Sigmoid colon (tissue), 7 donors: Measurements from ENCODE around the gene PRSS1. TPM values are rescaled to one million over a fixed set of nuclear protein-coding genes. Genes with fewer than 3 reads are reported as not detected.

ENCODE experiments used
- DNase-seq: peaks from one replicate; pipeline ENCODE4 v3.0.0-alpha.2; 2019
- H3K27ac ChIP-seq, 4 donors: fragments of 200-600 bp; sonication (generic); one replicate each; pipeline ENCODE4 v1.5.1; 2016 to 2019; ENCODE audit warnings: mild to moderate bottlenecking in 1 of 4
- H3K27me3 ChIP-seq, 3 donors: fragments of 200-600 bp; sonication (generic); one replicate each; pipeline ENCODE4 v1.5.1; 2019; ENCODE audit warnings: mild to moderate bottlenecking in 1 of 3
- H3K36me3 ChIP-seq, 4 donors: fragments of 200-600 bp; sonication (generic); one replicate each; pipeline ENCODE4 v1.5.1; 2016 to 2019
- H3K4me1 ChIP-seq, 4 donors: fragments of 200-600 bp; sonication (generic); one replicate each; pipeline ENCODE4 v1.5.1; 2017 to 2019
- H3K4me3 ChIP-seq, 4 donors: fragments of 200-600 bp; sonication (generic); one replicate each; pipeline ENCODE4 v1.5.1; 2017 to 2019; ENCODE audit warnings: mild to moderate bottlenecking in 2 of 4, moderate library complexity in 1 of 4
- H3K9me3 ChIP-seq, 4 donors: fragments of 200-600 bp in 3 of 4; sonication (generic) in 3 of 4; one replicate each; pipeline versions ENCODE4 v1.5.1 to v1.6.1; 2013 to 2019
- CTCF ChIP-seq, 4 experiments: fragments of 450-650 bp in 3 of 4; fragments of 200-600 bp in 1 of 4; IDR thresholded peaks; one replicate each; pipeline ENCODE4 v1.5.1; 2016 to 2019; ENCODE audit warnings: antibody characterized with exemption in 4 of 4, mild to moderate bottlenecking in 3 of 4, moderate library complexity in 2 of 4
- EP300 ChIP-seq, 4 donors: sonication (generic); formaldehyde crosslinking; IDR thresholded peaks; one replicate each; pipeline ENCODE4 v1.6.1; 2017; ENCODE audit warnings: antibody characterized with exemption in 4 of 4
- POLR2A ChIP-seq, 2 donors: fragments of 450-650 bp; IDR thresholded peaks; one replicate each; pipeline ENCODE4 v1.6.1; 2016; ENCODE audit warnings: antibody characterized with exemption in 2 of 2, mild to moderate bottlenecking in 2 of 2, moderate library complexity in 2 of 2
- POLR2AphosphoS5 ChIP-seq, 4 donors: sonication (generic); formaldehyde crosslinking; IDR thresholded peaks; one replicate each; pipeline ENCODE4 v1.6.1; 2017; ENCODE audit warnings: antibody characterized with exemption in 4 of 4
- WGBS, 2 donors: extraction: QIAGEN DNeasy Blood & Tissue Kit; methylation state at CpG; one replicate each; pipeline ENCODE4 v1.1.7; 2013; 5-methylcytosine and 5-hydroxymethylcytosine counted together
- intact Hi-C: fragments of 100-400 bp; cut with DNase I; formaldehyde crosslinking; loops from one replicate; pipeline ENCODE4 v1.15.1; 2023
- polyA plus RNA-seq, 3 donors: library from polyadenylated mRNA; stranded (reverse); fragments of 200-250 nt; gene quantifications; one replicate each; pipeline ENCODE4 v1.2.3, GENCODE V29; 2013
- total RNA-seq, 4 donors: library from RNA; depleted of rRNA; stranded (reverse); fragments of >200 nt; gene quantifications; one replicate each; pipeline ENCODE4 v1.1.0, GENCODE V29; 2016
- donor health status: healthy with polysubstance abuse.
- donor health status: Bipolar disorder and iron deficiency.
- donor health status: healthy.

PRSS1 gene
- total and polyA plus RNA-seq, 7 donors, result 0.67 to 25.8 (median 1.8) TPM; not detected in 4

- peaks cover 0 to 6% (median 0%) of the 10 kb centered on the region in 3 donors for H3K27me3 ChIP-seq
- H3K4me3 ChIP-seq, result no peak overlapping the region
- TF ChIP-seq CTCF (IDR thresholded peaks at IDR 0.05), result no peak
- H3K36me3 ChIP-seq, result no peaks in the 10 kb centered on the region
- H3K27ac ChIP-seq, result no peak overlapping the region
- H3K4me1 ChIP-seq, result no peaks in the 10 kb centered on the region
- intact Hi-C loops, result no loop called here
- no peaks in the 10 kb centered on the region for H3K9me3 ChIP-seq
- no peak for DNase-seq
- 40 to 46% methylated on average over 2 of the region's 2 CpGs for WGBS, 2 donors
These were observed 38.1 kb upstream of the PRSS1 start for GRCh38 chr7:142711196-142711595.

- DNase-seq, result no peak
- H3K4me3 ChIP-seq, result no peak overlapping the region
- peaks cover 0 to 6% (median 0%) of the 10 kb centered on the region in 3 donors for H3K27me3 ChIP-seq
- 46 to 49% methylated on average over 18 of the region's 18 CpGs for WGBS, 2 donors
- no peak for TF ChIP-seq EP300 (IDR thresholded peaks at IDR 0.05)
- no peak for TF ChIP-seq POLR2AphosphoS5 (IDR thresholded peaks at IDR 0.05)
- no peak for TF ChIP-seq CTCF (IDR thresholded peaks at IDR 0.05)
- no peak for TF ChIP-seq POLR2A (IDR thresholded peaks at IDR 0.05)
- intact Hi-C loops, result no loop called here
- H3K36me3 ChIP-seq, result no peaks in the 10 kb centered on the region
- H3K27ac ChIP-seq, result no peak overlapping the region
- no peaks in the 10 kb centered on the region for H3K4me1 ChIP-seq
- no peaks in the 10 kb centered on the region for H3K9me3 ChIP-seq
These were observed 37.3 kb upstream of the PRSS1 start for GRCh38 chr7:142711746-142712616.

GRCh38 chr7:142712617-142712957 is 36.7 kb upstream of the PRSS1 start:
- no peaks in the 10 kb centered on the region for H3K9me3 ChIP-seq
- TF ChIP-seq CTCF (IDR thresholded peaks at IDR 0.05) (no peak), EP300 (IDR thresholded peaks at IDR 0.05) (no peak), POLR2AphosphoS5 (IDR thresholded peaks at IDR 0.05) (no peak), POLR2A (IDR thresholded peaks at IDR 0.05) (no peak)
- DNase-seq, result no peak
- no peaks in the 10 kb centered on the region for H3K4me1 ChIP-seq
- intact Hi-C loops, result no loop called here
- 79 to 92% methylated on average over 4 of the region's 4 CpGs for WGBS, 2 donors
- no peak overlapping the region for H3K27ac ChIP-seq
- H3K4me3 ChIP-seq, result no peak overlapping the region
- H3K27me3 ChIP-seq, result peaks cover 0 to 6% (median 0%) of the 10 kb centered on the region in 3 donors
- H3K36me3 ChIP-seq, result no peaks in the 10 kb centered on the region

GRCh38 chr7:142714375-142714774 is 34.9 kb upstream of the PRSS1 start:
- H3K27ac ChIP-seq, result no peak overlapping the region
- H3K4me1 ChIP-seq, result no peaks in the 10 kb centered on the region
- H3K27me3 ChIP-seq, result peaks cover 0 to 6% (median 0%) of the 10 kb centered on the region in 3 donors
- no peak for DNase-seq
- intact Hi-C loops, result no loop called here
- no peak overlapping the region for H3K4me3 ChIP-seq
- no peaks in the 10 kb centered on the region for H3K36me3 ChIP-seq
- no peaks in the 10 kb centered on the region for H3K9me3 ChIP-seq
- 37 to 67% methylated on average over 2 of the region's 2 CpGs for WGBS, 2 donors
- TF ChIP-seq POLR2AphosphoS5 (IDR thresholded peaks at IDR 0.05), result no peak
- TF ChIP-seq EP300 (IDR thresholded peaks at IDR 0.05), result no peak

- no peak for TF ChIP-seq POLR2AphosphoS5 (IDR thresholded peaks at IDR 0.05)
- TF ChIP-seq CTCF (IDR thresholded peaks at IDR 0.05), result no peak
- TF ChIP-seq EP300 (IDR thresholded peaks at IDR 0.05), result no peak
- no peak for TF ChIP-seq POLR2A (IDR thresholded peaks at IDR 0.05)
- Histone ChIP-seq H3K9me3 (no peaks in the 10 kb centered on the region), H3K4me3 (no peak overlapping the region), H3K36me3 (no peaks in the 10 kb centered on the region), H3K27me3 (peaks cover 0 to 2% (median 0%) of the 10 kb centered on the region in 3 donors), H3K4me1 (no peaks in the 10 kb centered on the region), H3K27ac (no peak overlapping the region)
- intact Hi-C loops, result no loop called here
- DNase-seq, result no peak
- WGBS, 2 donors, result 38 to 68% methylated on average over 2 of the region's 2 CpGs
These were observed 32.7 kb upstream of the PRSS1 start for GRCh38 chr7:142716596-142716995.
